ENCODE measurements around the gene SLC6A17.

Gene SLC6A17

GRCh38 chr1:110150330-110151174, at the start of gene SLC6A17:
Gene SLC6A17 (plus strand): TSS chr1:110150494. CDS start chr1:110166930, 16,436 bp downstream.
- DNase-seq: peak; percentile 63

GRCh38 chr1:110102081-110102480, 48.2 kb upstream of the SLC6A17 start:
- no peak for DNase-seq

- DNase-seq: peak; percentile 75
These were observed 44.0 kb upstream of the SLC6A17 start for GRCh38 chr1:110106013-110106941.

- no peak for DNase-seq
These were observed 42.3 kb upstream of the SLC6A17 start for GRCh38 chr1:110107867-110108469.

GRCh38 chr1:110111081-110111480, 39.2 kb upstream of the SLC6A17 start:
- DNase-seq: no peak

GRCh38 chr1:110112143-110112542, 38.2 kb upstream of the SLC6A17 start, which contains the start of gene UBL4B:
Gene UBL4B (plus strand): TSS chr1:110112443. CDS start chr1:110112535, 92 bp downstream.
- no peak for DNase-seq

GRCh38 chr1:110112656-110113055, 37.6 kb upstream of the SLC6A17 start:
- DNase-seq: no peak

- no peak for DNase-seq
These were observed 36.7 kb upstream of the SLC6A17 start for GRCh38 chr1:110113551-110113950.

GRCh38 chr1:110114173-110114572, 36.1 kb upstream of the SLC6A17 start:
- no peak for DNase-seq

- DNase-seq: no peak
These were observed 35.5 kb upstream of the SLC6A17 start for GRCh38 chr1:110114784-110115183.

- peak; percentile 23 for DNase-seq
These were observed 31.5 kb upstream of the SLC6A17 start for GRCh38 chr1:110118636-110119396.

GRCh38 chr1:110119843-110120242, 30.5 kb upstream of the SLC6A17 start:
- no peak for DNase-seq

- DNase-seq: no peak
These were observed 29.2 kb upstream of the SLC6A17 start for GRCh38 chr1:110120960-110121561.

- no peak for DNase-seq
These were observed 27.1 kb upstream of the SLC6A17 start for GRCh38 chr1:110123224-110123623.

GRCh38 chr1:110125810-110126209, 24.5 kb upstream of the SLC6A17 start:
- no peak for DNase-seq

GRCh38 chr1:110130113-110130591, 20.1 kb upstream of the SLC6A17 start:
- no peak for DNase-seq

GRCh38 chr1:110130989-110131388, 19.3 kb upstream of the SLC6A17 start:
- DNase-seq: no peak

GRCh38 chr1:110132682-110133081, 17.6 kb upstream of the SLC6A17 start:
- no peak for DNase-seq

GRCh38 chr1:110133436-110133835, 16.9 kb upstream of the SLC6A17 start:
- DNase-seq: no peak

GRCh38 chr1:110134050-110134595, 16.2 kb upstream of the SLC6A17 start:
- no peak for DNase-seq

GRCh38 chr1:110135246-110135645, 15.0 kb upstream of the SLC6A17 start:
- no peak for DNase-seq

Data from suppressor macrophage treated with lipopolysaccharide for 4 hours (primary cell).